HCT116 (cell line): ENCODE results near the gene TELO2. TPM values are rescaled to one million over a fixed set of nuclear protein-coding genes. Genes with fewer than 3 reads are reported as not detected.

Source experiments
- ATAC-seq: fragments of 200-7000 bp; cut with Tn5 transposase; 2 replicates; pipeline ENCODE4 v1.9.1; 2020; ENCODE audit warnings: mild to moderate bottlenecking, moderate library complexity
- BruUV-seq: library from RNA; stranded (reverse); fragments of 400-500 nt; replicated peaks from 2 replicates; lab custom pipeline; 2021; lab: Mats Ljungman, UMichigan
- CTCF ChIA-PET: fragments of 300-600 bp; sonication (Branson Sonifier 250); formaldehyde crosslinking; loops from one replicate; lab custom pipeline; 2021; ENCODE audit warnings: antibody characterized with exemption; lab: Charles Lee
- POLR2A ChIA-PET: fragments of 300-600, 350-600 bp; sonication (Branson Sonifier 250); formaldehyde crosslinking; loops from one replicate; lab custom pipeline; 2021; ENCODE audit warnings: antibody characterized with exemption; lab: Charles Lee
- RAD21 ChIA-PET, 2 experiments: fragments of 300-600 bp; sonication (Branson Sonifier 250); formaldehyde crosslinking; loops; one replicate each; lab custom pipeline; 2023; ENCODE audit warnings: low total read pairs in 2 of 2; ENCODE audit not compliant: uncharacterized antibody in 2 of 2, unreplicated experiment in 2 of 2, low non-redundant PET in 1 of 2; lab: Charles Lee
- DNase-seq: peaks from one replicate; pipeline ENCODE4 v3.0.0-alpha.2; 2010; ENCODE audit warnings: low read depth, low spot score
- H2AFZ ChIP-seq: fragments of 200-600 bp; shearing (Covaris generic), sonication (generic); 2 replicates; pipeline ENCODE4 v1.6.1; 2017; ENCODE audit warnings: low read depth, mixed run types, mixed read lengths, antibody characterized with exemption, low read length; ENCODE audit not compliant: poor library complexity, severe bottlenecking
- H3K27ac ChIP-seq: 2 replicates; pipeline ENCODE4 v1.5.1; 2012; ENCODE audit warnings: low read depth, low read length
- H3K27me3 ChIP-seq: fragments of 200-600 bp; sonication (generic); 2 replicates; pipeline ENCODE4 v1.6.1; 2016; ENCODE audit warnings: mixed run types, low read length, mixed read lengths; ENCODE audit not compliant: insufficient read depth
- H3K36me3 ChIP-seq, 2 experiments: fragments of 200-500 bp in 1 of 2; fragments of 200-600 bp in 1 of 2; sonication (Bioruptor generic) in 1 of 2; sonication (generic) in 1 of 2; 2 replicates each; pipeline versions ENCODE4 v1.5.1 to v1.6.1; 2014 to 2016; ENCODE audit warnings: low read length in 2 of 2, inconsistent platforms in 1 of 2, mixed read lengths in 1 of 2, mixed run types in 1 of 2; ENCODE audit not compliant: insufficient read depth in 2 of 2, control insufficient read depth in 1 of 2
- H3K4me1 ChIP-seq, 2 experiments: fragments of 200-600 bp in 1 of 2; sonication (generic) in 1 of 2; 2 replicates each; pipeline versions ENCODE4 v1.5.1 to v1.6.1; 2012 to 2017; ENCODE audit warnings: low read length in 2 of 2, inconsistent platforms in 1 of 2, mild to moderate bottlenecking in 1 of 2, mixed read lengths in 1 of 2, mixed run types in 1 of 2, moderate library complexity in 1 of 2; ENCODE audit not compliant: insufficient read depth in 2 of 2, control insufficient read depth in 1 of 2
- H3K4me2 ChIP-seq: fragments of 200-600 bp; sonication (generic); 2 replicates; pipeline ENCODE4 v1.6.1; 2017; ENCODE audit warnings: mixed run types, low read length, mixed read lengths
- H3K4me3 ChIP-seq, 2 experiments: fragments of 200-600 bp in 1 of 2; sonication (generic) in 1 of 2; replicated peaks in 1 of 2; 2 replicates each; pipeline ENCODE4 v1.5.1; 2011 to 2016; ENCODE audit warnings: low read length in 2 of 2, control low read depth in 1 of 2, low read depth in 1 of 2, mild to moderate bottlenecking in 1 of 2, mixed read lengths in 1 of 2, mixed run types in 1 of 2
- H3K79me2 ChIP-seq: fragments of 200-600 bp; sonication (generic); 2 replicates; pipeline ENCODE4 v1.6.1; 2017; ENCODE audit warnings: mild to moderate bottlenecking, mixed run types, low read length, moderate library complexity, mixed read lengths; ENCODE audit not compliant: insufficient read depth
- H3K9ac ChIP-seq: fragments of 200-600 bp; sonication (generic); 2 replicates; pipeline ENCODE4 v1.6.1; 2016; ENCODE audit warnings: low read length, mixed read lengths
- H3K9me2 ChIP-seq: fragments of 200-600 bp; sonication (generic), shearing (Covaris generic); 2 replicates; pipeline ENCODE4 v1.6.1; 2017; ENCODE audit warnings: mixed run types, mild to moderate bottlenecking, moderate library complexity; ENCODE audit not compliant: insufficient read depth
- H3K9me3 ChIP-seq, 2 experiments: fragments of 200-500 bp in 1 of 2; fragments of 200-600 bp in 1 of 2; sonication (Bioruptor generic) in 1 of 2; sonication (generic) in 1 of 2; 2 replicates each; pipeline ENCODE4 v1.6.1; 2014 to 2017; ENCODE audit warnings: low read length in 2 of 2, mixed read lengths in 2 of 2, inconsistent platforms in 1 of 2, low read depth in 1 of 2, mild to moderate bottlenecking in 1 of 2, mixed run types in 1 of 2, moderate library complexity in 1 of 2; ENCODE audit not compliant: control insufficient read depth in 1 of 2, insufficient read depth in 1 of 2
- H4K20me1 ChIP-seq: fragments of 200-600 bp; sonication (generic), shearing (Covaris generic); 2 replicates; pipeline ENCODE4 v1.6.1; 2017; ENCODE audit warnings: mixed run types, mild to moderate bottlenecking, moderate library complexity; ENCODE audit not compliant: insufficient read depth
- CBX3 ChIP-seq: IDR thresholded peaks from 2 replicates; pipeline ENCODE4 v1.6.1; 2012; ENCODE audit warnings: low read depth
- CEBPB ChIP-seq: IDR thresholded peaks from 2 replicates; pipeline ENCODE4 v1.6.1; 2012; ENCODE audit warnings: low read depth
- ELF1 ChIP-seq: IDR thresholded peaks from 2 replicates; pipeline ENCODE4 v1.6.1; 2012; ENCODE audit warnings: low read depth, borderline replicate concordance
- EZH2 ChIP-seq: fragments of 200-600 bp; sonication (generic); IDR thresholded peaks from 2 replicates; pipeline ENCODE4 v1.6.1; 2017; ENCODE audit warnings: antibody characterized with exemption, mixed run types
- FOSL1 ChIP-seq: IDR thresholded peaks from 2 replicates; pipeline ENCODE4 v1.6.1; 2012; ENCODE audit warnings: low read depth
- POLR2A ChIP-seq: IDR thresholded peaks from 2 replicates; pipeline ENCODE4 v1.7.0; 2011; ENCODE audit warnings: borderline replicate concordance; ENCODE audit not compliant: insufficient read depth, insufficient read length; ENCODE audit errors: extremely low read depth
- POLR2AphosphoS5 ChIP-seq: IDR thresholded peaks from 2 replicates; pipeline ENCODE4 v1.6.1; 2011; ENCODE audit warnings: mild to moderate bottlenecking, low read depth, low read length, moderate library complexity
- RAD21 ChIP-seq: IDR thresholded peaks from 2 replicates; pipeline ENCODE4 v1.6.1; 2012; ENCODE audit warnings: low read depth, mild to moderate bottlenecking
- REST ChIP-seq: IDR thresholded peaks from 2 replicates; pipeline ENCODE4 v1.6.1; 2012; ENCODE audit warnings: low read depth
- SIN3A ChIP-seq: IDR thresholded peaks from 2 replicates; pipeline ENCODE4 v1.6.1; 2012; ENCODE audit warnings: low read depth
- TCF7L2 ChIP-seq: IDR thresholded peaks from 2 replicates; pipeline ENCODE4 v1.7.0; 2011; ENCODE audit warnings: borderline replicate concordance, inconsistent platforms; ENCODE audit not compliant: insufficient read depth, insufficient read length; ENCODE audit errors: extremely low read depth
- ZBTB33 ChIP-seq: IDR thresholded peaks from 2 replicates; pipeline ENCODE4 v1.6.1; 2011; ENCODE audit warnings: mild to moderate bottlenecking, low read length, moderate library complexity; ENCODE audit not compliant: insufficient replicate concordance; ENCODE audit errors: extremely low read depth
- ZFX ChIP-seq: fragments of 450-650 bp; IDR thresholded peaks from 2 replicates; pipeline ENCODE4 v1.6.1; 2017
- intact Hi-C: fragments of 100-400 bp; cut with micrococcal nuclease; formaldehyde crosslinking; loops from 2 replicates; pipeline ENCODE4 v1.10.0; 2022
- total RNA-seq: library from RNA; stranded (reverse); gene quantifications from one replicate; pipeline ENCODE4 v1.2.1, GENCODE V29; 2021; ENCODE audit not compliant: unreplicated experiment
- TF ChIP-seq, protein P1 (sequence below), 3 experiments: fragments of 200-600 bp in 1 of 3; sonication (generic) in 1 of 3; IDR thresholded peaks in 2 of 3; conservative IDR thresholded peaks in 1 of 3; 2 replicates each; pipeline ENCODE4 v1.5.1; 2012 to 2017; ENCODE audit warnings: low read depth in 2 of 3, low read length in 2 of 3, antibody characterized with exemption in 1 of 3, borderline replicate concordance in 1 of 3, control low read depth in 1 of 3, mild to moderate bottlenecking in 1 of 3, mixed read lengths in 1 of 3, mixed run types in 1 of 3, moderate library complexity in 1 of 3; ENCODE audit not compliant: insufficient read depth in 1 of 3
- TF ChIP-seq, protein P2 (sequence below): IDR thresholded peaks from 2 replicates; pipeline ENCODE4 v1.6.1; 2012
- TF ChIP-seq, protein P3 (sequence below): IDR thresholded peaks from 2 replicates; pipeline ENCODE4 v1.6.1; 2012

The TELO2 gene
- total RNA-seq, 1 experiment from 2014 or later = 74.3 TPM

- ChIA-PET CTCF (no interaction called here), POLR2A (no interaction called here)
- intact Hi-C loops = no loop called here
Measured at GRCh38 chr16:1443980-1444729, 49.0 kb upstream of the TELO2 start, which contains the start of gene CCDC154. CCDC154 (minus strand) TSS chr16:1444556; CDS start chr16:1444322, 234 bp downstream.

More at GRCh38 chr16:1443980-1444729, 49.0 kb upstream of the TELO2 start, which contains the start of gene CCDC154:
- no peak within 1 kb of the TSS for H3K27ac ChIP-seq
- DNase-seq = no peak
- H3K4me3 ChIP-seq = no peak within 1 kb of the TSS
- TF ChIP-seq POLR2A (no peak), POLR2AphosphoS5 (no peak), EZH2 (no peak), ZFX (no peak), REST (no peak), ELF1 (no peak), RAD21 (no peak), ZBTB33 (no peak), CEBPB (no peak), SIN3A (no peak), TCF7L2 (no peak), FOSL1 (no peak), CBX3 (no peak)
- TF ChIP-seq, protein P1, sequence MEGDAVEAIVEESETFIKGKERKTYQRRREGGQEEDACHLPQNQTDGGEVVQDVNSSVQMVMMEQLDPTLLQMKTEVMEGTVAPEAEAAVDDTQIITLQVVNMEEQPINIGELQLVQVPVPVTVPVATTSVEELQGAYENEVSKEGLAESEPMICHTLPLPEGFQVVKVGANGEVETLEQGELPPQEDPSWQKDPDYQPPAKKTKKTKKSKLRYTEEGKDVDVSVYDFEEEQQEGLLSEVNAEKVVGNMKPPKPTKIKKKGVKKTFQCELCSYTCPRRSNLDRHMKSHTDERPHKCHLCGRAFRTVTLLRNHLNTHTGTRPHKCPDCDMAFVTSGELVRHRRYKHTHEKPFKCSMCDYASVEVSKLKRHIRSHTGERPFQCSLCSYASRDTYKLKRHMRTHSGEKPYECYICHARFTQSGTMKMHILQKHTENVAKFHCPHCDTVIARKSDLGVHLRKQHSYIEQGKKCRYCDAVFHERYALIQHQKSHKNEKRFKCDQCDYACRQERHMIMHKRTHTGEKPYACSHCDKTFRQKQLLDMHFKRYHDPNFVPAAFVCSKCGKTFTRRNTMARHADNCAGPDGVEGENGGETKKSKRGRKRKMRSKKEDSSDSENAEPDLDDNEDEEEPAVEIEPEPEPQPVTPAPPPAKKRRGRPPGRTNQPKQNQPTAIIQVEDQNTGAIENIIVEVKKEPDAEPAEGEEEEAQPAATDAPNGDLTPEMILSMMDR (IDR thresholded peaks at IDR 0.05 in 2 of 3, conservative IDR thresholded peaks at IDR 0.05 in 1 of 3; ENCODE audit: borderline replicate concordance in 1 of 3, insufficient read depth in 1 of 3, low read depth in 2 of 3, low read length in 2 of 3) = no peak
- TF ChIP-seq, protein P2, sequence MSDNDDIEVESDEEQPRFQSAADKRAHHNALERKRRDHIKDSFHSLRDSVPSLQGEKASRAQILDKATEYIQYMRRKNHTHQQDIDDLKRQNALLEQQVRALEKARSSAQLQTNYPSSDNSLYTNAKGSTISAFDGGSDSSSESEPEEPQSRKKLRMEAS = no peak
- TF ChIP-seq, protein P3, sequence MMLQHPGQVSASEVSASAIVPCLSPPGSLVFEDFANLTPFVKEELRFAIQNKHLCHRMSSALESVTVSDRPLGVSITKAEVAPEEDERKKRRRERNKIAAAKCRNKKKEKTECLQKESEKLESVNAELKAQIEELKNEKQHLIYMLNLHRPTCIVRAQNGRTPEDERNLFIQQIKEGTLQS = no peak
- TF ChIP-seq, all 23 proteins: peak for 0
- Histone ChIP-seq H3K9me3 (no peaks in the 10 kb centered on the region), H4K20me1 (no peaks in the 10 kb centered on the region), H3K27me3 (no peaks in the 10 kb centered on the region), H3K79me2 (no peaks in the 10 kb centered on the region), H2AFZ (no peak within 1 kb of the TSS), H3K9me2 (no peaks in the 10 kb centered on the region), H3K4me1 (no peaks in the 10 kb centered on the region), H3K9ac (no peak within 1 kb of the TSS), H3K36me3 (no peaks in the 10 kb centered on the region), H3K4me2 (no peak within 1 kb of the TSS)
- RAD21 ChIA-PET = no interaction called here
- BruUV-seq = no TSS peak
- no peak for ATAC-seq
